BE2C (cell line): Measurements from ENCODE around the gene RTN4RL1.

ENCODE experiments used
- DNase-seq: peaks from one replicate; pipeline ENCODE4 v3.0.0-alpha.2; 2020
- H3K27me3 ChIP-seq: fragments of 250-450 bp; sonication (Bioruptor Pico); 2 replicates; pipeline ENCODE4 v1.5.1; 2020; ENCODE audit warnings: mild to moderate bottlenecking
- H3K36me3 ChIP-seq: fragments of 250-450 bp; sonication (Bioruptor Pico); 2 replicates; pipeline ENCODE4 v1.5.1; 2020; ENCODE audit warnings: mild to moderate bottlenecking
- H3K4me1 ChIP-seq: fragments of 250-450 bp; sonication (Bioruptor Pico); 2 replicates; pipeline ENCODE4 v1.5.1; 2020
- H3K4me3 ChIP-seq: 2 replicates; pipeline ENCODE4 v1.5.1; 2011; ENCODE audit warnings: low read depth, low read length
- H3K9me3 ChIP-seq: fragments of 250-450 bp; sonication (Bioruptor Pico); 2 replicates; pipeline ENCODE4 v1.5.1; 2020
- CTCF ChIP-seq: IDR thresholded peaks from 2 replicates; pipeline ENCODE4 v1.5.1; 2012; ENCODE audit warnings: mild to moderate bottlenecking, low read depth, low read length

RTN4RL1 gene

GRCh38 chr17:1948517-1948825, 76.7 kb downstream of the RTN4RL1 start:
- peaks cover 8% of the 10 kb centered on the region for H3K4me1 ChIP-seq
- no peak for DNase-seq
- no peaks in the 10 kb centered on the region for H3K27me3 ChIP-seq
- H3K4me3 ChIP-seq = no peak overlapping the region
- no peaks in the 10 kb centered on the region for H3K36me3 ChIP-seq
- no peak for TF ChIP-seq CTCF
- H3K9me3 ChIP-seq = no peaks in the 10 kb centered on the region

- TF ChIP-seq CTCF = no peak
- H3K36me3 ChIP-seq = no peaks in the 10 kb centered on the region
- H3K4me1 ChIP-seq = peaks cover 8% of the 10 kb centered on the region
- no peaks in the 10 kb centered on the region for H3K27me3 ChIP-seq
- DNase-seq = no peak
- H3K4me3 ChIP-seq = no peak overlapping the region
- H3K9me3 ChIP-seq = no peaks in the 10 kb centered on the region
Measured at GRCh38 chr17:1947743-1948516, 77.2 kb downstream of the RTN4RL1 start.

GRCh38 chr17:1947229-1947742, 77.8 kb downstream of the RTN4RL1 start:
- H3K9me3 ChIP-seq = no peaks in the 10 kb centered on the region
- DNase-seq = peak; percentile 69
- peaks cover 8% of the 10 kb centered on the region for H3K4me1 ChIP-seq
- H3K36me3 ChIP-seq = no peaks in the 10 kb centered on the region
- no peak for TF ChIP-seq CTCF
- no peak overlapping the region for H3K4me3 ChIP-seq
- no peaks in the 10 kb centered on the region for H3K27me3 ChIP-seq

GRCh38 chr17:1946021-1946932, 78.9 kb downstream of the RTN4RL1 start:
- no peak overlapping the region for H3K4me3 ChIP-seq
- no peak for TF ChIP-seq CTCF
- H3K4me1 ChIP-seq = peaks cover 8% of the 10 kb centered on the region
- no peaks in the 10 kb centered on the region for H3K36me3 ChIP-seq
- DNase-seq = no peak
- no peaks in the 10 kb centered on the region for H3K9me3 ChIP-seq
- H3K27me3 ChIP-seq = no peaks in the 10 kb centered on the region

- peaks cover 8% of the 10 kb centered on the region for H3K4me1 ChIP-seq
- H3K9me3 ChIP-seq = no peaks in the 10 kb centered on the region
- H3K36me3 ChIP-seq = no peaks in the 10 kb centered on the region
- no peaks in the 10 kb centered on the region for H3K27me3 ChIP-seq
- no peak for TF ChIP-seq CTCF
- no peak overlapping the region for H3K4me3 ChIP-seq
- DNase-seq = no peak
Measured at GRCh38 chr17:1945621-1946020, 79.5 kb downstream of the RTN4RL1 start.
